DND-41 (cell line): Measurements from ENCODE around the gene S100PBP.

ENCODE experiments used
- EZH2 ChIP-seq: IDR thresholded peaks from 3 replicates; pipeline ENCODE4 v1.6.1; 2012; ENCODE audit warnings: borderline replicate concordance, low read depth, mild to moderate bottlenecking, moderate library complexity, low read length, inconsistent platforms; ENCODE audit not compliant: severe bottlenecking
- TF ChIP-seq, protein P1 (sequence below): IDR thresholded peaks from 2 replicates; pipeline ENCODE4 v1.5.1; 2012; ENCODE audit warnings: borderline replicate concordance, low read length, moderate library complexity, mild to moderate bottlenecking; ENCODE audit not compliant: poor library complexity, severe bottlenecking; ENCODE audit errors: extremely low read depth

DNA sequence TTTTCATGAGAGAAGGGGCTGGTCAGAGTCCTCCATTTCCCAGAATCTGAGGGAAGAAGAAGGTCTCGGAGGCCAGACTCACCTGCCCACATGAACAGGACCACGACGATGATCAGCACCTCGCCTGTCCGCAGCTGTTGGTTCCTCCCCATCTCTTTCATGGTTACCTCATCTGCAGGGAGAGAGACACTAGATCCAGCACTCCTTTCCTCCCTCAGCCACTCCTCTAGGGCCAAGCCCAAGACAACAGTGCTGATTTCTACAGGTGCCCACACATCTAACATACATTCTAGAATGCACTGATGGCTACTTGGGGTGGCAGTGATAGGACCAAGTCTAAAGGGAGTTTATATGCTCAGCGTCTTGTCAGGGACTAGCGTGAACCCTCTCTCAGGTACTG is 50.2 kb downstream of the S100PBP start:
- TF ChIP-seq, protein P1, sequence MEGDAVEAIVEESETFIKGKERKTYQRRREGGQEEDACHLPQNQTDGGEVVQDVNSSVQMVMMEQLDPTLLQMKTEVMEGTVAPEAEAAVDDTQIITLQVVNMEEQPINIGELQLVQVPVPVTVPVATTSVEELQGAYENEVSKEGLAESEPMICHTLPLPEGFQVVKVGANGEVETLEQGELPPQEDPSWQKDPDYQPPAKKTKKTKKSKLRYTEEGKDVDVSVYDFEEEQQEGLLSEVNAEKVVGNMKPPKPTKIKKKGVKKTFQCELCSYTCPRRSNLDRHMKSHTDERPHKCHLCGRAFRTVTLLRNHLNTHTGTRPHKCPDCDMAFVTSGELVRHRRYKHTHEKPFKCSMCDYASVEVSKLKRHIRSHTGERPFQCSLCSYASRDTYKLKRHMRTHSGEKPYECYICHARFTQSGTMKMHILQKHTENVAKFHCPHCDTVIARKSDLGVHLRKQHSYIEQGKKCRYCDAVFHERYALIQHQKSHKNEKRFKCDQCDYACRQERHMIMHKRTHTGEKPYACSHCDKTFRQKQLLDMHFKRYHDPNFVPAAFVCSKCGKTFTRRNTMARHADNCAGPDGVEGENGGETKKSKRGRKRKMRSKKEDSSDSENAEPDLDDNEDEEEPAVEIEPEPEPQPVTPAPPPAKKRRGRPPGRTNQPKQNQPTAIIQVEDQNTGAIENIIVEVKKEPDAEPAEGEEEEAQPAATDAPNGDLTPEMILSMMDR: no peak
- no peak for TF ChIP-seq EZH2
